GM12864 (cell line): Measurements from ENCODE around the gene LRTM1.

ENCODE experiments used
- DNase-seq: peaks from one replicate; pipeline ENCODE4 v3.0.0-alpha.2; 2011; ENCODE audit warnings: low read depth
- H3K4me3 ChIP-seq: 2 replicates; pipeline ENCODE4 v1.5.1; 2011; ENCODE audit warnings: mild to moderate bottlenecking, low read depth, low read length, control low read depth
- TF ChIP-seq, protein P1 (sequence below): IDR thresholded peaks from 2 replicates; pipeline ENCODE4 v1.5.1; 2011; ENCODE audit warnings: low read depth, mild to moderate bottlenecking, moderate library complexity, low read length, control low read depth, inconsistent platforms; ENCODE audit errors: missing control alignments

The LRTM1 gene

DNA sequence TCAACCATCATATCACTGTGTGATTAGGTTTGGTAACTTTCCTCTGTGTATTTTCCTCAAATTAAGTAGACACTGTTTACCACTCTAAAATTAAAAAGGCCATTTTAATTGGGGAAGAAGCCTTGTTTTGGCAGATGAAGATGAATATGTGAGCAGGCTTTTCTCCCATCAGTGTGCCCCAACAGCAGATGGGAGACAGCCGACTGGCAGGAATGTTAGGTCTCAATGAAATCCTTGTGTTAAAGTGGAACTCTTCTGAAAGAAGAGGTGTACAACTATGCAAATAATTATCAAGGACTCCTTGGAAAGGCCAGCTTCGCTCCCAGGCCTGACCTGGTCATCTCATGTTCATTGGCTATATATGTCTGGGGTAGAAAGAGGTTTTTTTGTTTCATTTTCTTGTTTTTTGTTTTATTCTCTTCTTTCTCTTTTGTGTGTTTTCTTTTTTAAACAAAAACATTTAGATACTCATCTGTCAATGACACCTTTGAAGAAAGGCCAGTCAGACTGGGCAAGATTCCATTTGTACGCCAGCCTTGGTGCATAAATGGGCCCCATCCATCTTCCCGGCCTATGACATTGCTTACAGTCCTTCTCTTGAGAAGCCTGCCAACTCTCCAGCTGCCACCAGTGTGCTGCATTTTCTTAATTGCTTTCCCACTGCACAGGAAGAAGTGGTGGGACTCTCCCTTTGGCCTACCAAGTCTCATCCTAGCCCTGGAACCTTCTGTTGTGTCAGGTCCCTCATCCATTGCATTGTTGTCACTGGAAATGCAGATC, 25.8 kb downstream of the LRTM1 start:
- TF ChIP-seq, protein P1, sequence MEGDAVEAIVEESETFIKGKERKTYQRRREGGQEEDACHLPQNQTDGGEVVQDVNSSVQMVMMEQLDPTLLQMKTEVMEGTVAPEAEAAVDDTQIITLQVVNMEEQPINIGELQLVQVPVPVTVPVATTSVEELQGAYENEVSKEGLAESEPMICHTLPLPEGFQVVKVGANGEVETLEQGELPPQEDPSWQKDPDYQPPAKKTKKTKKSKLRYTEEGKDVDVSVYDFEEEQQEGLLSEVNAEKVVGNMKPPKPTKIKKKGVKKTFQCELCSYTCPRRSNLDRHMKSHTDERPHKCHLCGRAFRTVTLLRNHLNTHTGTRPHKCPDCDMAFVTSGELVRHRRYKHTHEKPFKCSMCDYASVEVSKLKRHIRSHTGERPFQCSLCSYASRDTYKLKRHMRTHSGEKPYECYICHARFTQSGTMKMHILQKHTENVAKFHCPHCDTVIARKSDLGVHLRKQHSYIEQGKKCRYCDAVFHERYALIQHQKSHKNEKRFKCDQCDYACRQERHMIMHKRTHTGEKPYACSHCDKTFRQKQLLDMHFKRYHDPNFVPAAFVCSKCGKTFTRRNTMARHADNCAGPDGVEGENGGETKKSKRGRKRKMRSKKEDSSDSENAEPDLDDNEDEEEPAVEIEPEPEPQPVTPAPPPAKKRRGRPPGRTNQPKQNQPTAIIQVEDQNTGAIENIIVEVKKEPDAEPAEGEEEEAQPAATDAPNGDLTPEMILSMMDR = no peak
- no peak for DNase-seq

GRCh38 chr3:54900838-54901591, 26.8 kb downstream of the LRTM1 start:
- TF ChIP-seq, protein P1 = no peak
- DNase-seq = no peak
- no peak overlapping the region for H3K4me3 ChIP-seq

More for the DNA sequence above, 25.8 kb downstream of the LRTM1 start:
- no peak overlapping the region for H3K4me3 ChIP-seq

GRCh38 chr3:54899273-54899672, 28.6 kb downstream of the LRTM1 start:
- TF ChIP-seq, protein P1 = no peak
- no peak for DNase-seq

DNA sequence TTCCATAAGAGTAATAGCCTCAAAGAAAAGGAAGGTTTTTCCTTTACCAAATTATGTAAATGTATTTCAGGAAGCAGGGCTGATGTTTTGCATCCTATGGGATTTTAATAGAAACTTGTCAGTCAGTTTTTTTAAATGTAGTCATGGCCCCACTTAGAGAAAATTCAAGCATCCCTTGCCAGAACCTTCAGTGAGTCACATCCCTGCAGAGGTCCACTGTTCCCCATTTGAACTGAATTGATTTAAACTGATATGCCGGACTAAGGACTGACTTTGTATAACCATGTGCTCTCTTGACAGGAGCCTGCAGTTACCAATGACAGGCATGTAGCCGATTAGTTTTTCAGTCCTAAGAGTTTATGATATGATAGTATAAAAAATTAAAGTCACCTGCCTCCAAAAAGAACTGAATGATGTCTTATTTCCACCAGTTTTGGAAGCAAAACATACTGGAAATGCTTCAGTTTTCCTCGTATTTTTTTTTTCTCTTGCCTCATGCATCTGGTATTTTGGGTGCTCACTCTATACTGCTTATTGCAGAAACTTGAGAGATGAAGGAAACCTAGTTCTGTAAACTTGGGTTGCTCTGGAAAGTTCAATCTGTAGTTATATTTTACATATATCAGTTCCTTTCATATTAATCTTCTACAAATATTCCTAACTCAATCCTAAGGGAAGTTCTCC, 30.7 kb downstream of the LRTM1 start:
- H3K4me3 ChIP-seq = no peak overlapping the region
- no peak for DNase-seq
- TF ChIP-seq, protein P1 = no peak

More at GRCh38 chr3:54899273-54899672, 28.6 kb downstream of the LRTM1 start:
- H3K4me3 ChIP-seq = no peak overlapping the region

- H3K4me3 ChIP-seq = no peak overlapping the region
- TF ChIP-seq, protein P1 = no peak
- DNase-seq = no peak
Observed at GRCh38 chr3:54895613-54896012, 32.2 kb downstream of the LRTM1 start.

DNA sequence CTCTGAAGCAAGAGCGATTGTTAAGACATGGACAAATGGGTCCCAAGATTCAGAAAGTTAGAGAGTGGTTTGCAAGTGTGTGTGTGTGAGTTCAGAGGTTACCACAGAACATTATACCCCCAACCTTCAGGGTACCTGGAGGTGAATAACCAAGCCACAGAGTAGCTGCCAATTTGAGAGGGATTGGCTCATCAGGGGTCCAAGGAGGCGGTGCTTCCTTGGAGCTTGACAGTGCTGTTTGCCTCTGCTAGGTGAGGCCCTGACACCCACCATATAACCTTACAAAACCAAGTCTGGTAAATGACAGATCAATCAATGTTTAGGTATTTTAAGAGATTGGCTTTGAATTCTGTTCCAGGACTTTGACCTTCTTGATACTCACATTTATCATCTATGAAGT, 35.7 kb downstream of the LRTM1 start:
- TF ChIP-seq, protein P1 = no peak
- no peak for DNase-seq

More for the DNA sequence above, 35.7 kb downstream of the LRTM1 start:
- no peak overlapping the region for H3K4me3 ChIP-seq
